GM21447 (cell line): Measurements from ENCODE around the gene RAD51B.
"Not testable (repeated sequence)": the region's sequence is repeated elsewhere in the genome, so short reads cannot be mapped to it uniquely, and the experiment has no call there.

ENCODE experiments used
- ATAC-seq: cut with Tn5 transposase; IDR thresholded peaks from one replicate; pipeline ENCODE4 v1.9.1; 2021; ENCODE audit not compliant: unreplicated experiment

The RAD51B gene

GRCh38 chr14:67977434-67978034, 158.0 kb downstream of the RAD51B start:
- ATAC-seq, result no peak

GRCh38 chr14:67978749-67979148, 159.2 kb downstream of the RAD51B start:
- no peak for ATAC-seq

GRCh38 chr14:67982711-67983608, 163.4 kb downstream of the RAD51B start:
- no peak for ATAC-seq

- no peak for ATAC-seq
Measured at GRCh38 chr14:67984274-67984673, 164.7 kb downstream of the RAD51B start.

GRCh38 chr14:67986131-67986841, 166.7 kb downstream of the RAD51B start:
- ATAC-seq, result no peak

- no peak for ATAC-seq
Measured at GRCh38 chr14:67987606-67988005, 168.0 kb downstream of the RAD51B start.

GRCh38 chr14:67988210-67988609, 168.6 kb downstream of the RAD51B start:
- not testable (repeated sequence) for ATAC-seq

- ATAC-seq, result no peak
Measured at GRCh38 chr14:67990576-67990975, 171.0 kb downstream of the RAD51B start.

GRCh38 chr14:67994531-67994930, 175.0 kb downstream of the RAD51B start:
- ATAC-seq, result no peak

GRCh38 chr14:67996235-67996634, 176.7 kb downstream of the RAD51B start:
- ATAC-seq, result no peak

- ATAC-seq, result no peak
Measured at GRCh38 chr14:67998834-67999233, 179.3 kb downstream of the RAD51B start.

- ATAC-seq, result no peak
Measured at GRCh38 chr14:67999290-67999689, 179.7 kb downstream of the RAD51B start.

- no peak for ATAC-seq
Measured at GRCh38 chr14:67999705-68000384, 180.3 kb downstream of the RAD51B start.

- no peak for ATAC-seq
Measured at GRCh38 chr14:68000511-68000910, 180.9 kb downstream of the RAD51B start.

- no peak for ATAC-seq
Measured at GRCh38 chr14:68008491-68008890, 188.9 kb downstream of the RAD51B start.

- ATAC-seq, result no peak
Measured at GRCh38 chr14:68011406-68012028, 191.9 kb downstream of the RAD51B start.

GRCh38 chr14:68012871-68013270, 193.3 kb downstream of the RAD51B start:
- ATAC-seq, result no peak

GRCh38 chr14:68013326-68013725, 193.7 kb downstream of the RAD51B start:
- ATAC-seq, result no peak

- ATAC-seq, result no peak
Measured at GRCh38 chr14:68014771-68015170, 195.2 kb downstream of the RAD51B start.

- ATAC-seq, result no peak
Measured at GRCh38 chr14:68015356-68016254, 196.0 kb downstream of the RAD51B start.
